Suprapubic skin (tissue), 4 donors: Measurements from ENCODE around the gene HMCN1.

ENCODE experiments used
- EP300 ChIP-seq: sonication (generic); formaldehyde crosslinking; IDR thresholded peaks from one replicate; pipeline ENCODE4 v1.6.1; 2017; ENCODE audit warnings: antibody characterized with exemption
- POLR2A ChIP-seq, 2 donors: fragments of 450-650 bp; IDR thresholded peaks; one replicate each; pipeline ENCODE4 v1.6.1; 2017; ENCODE audit warnings: antibody characterized with exemption in 2 of 2, mild to moderate bottlenecking in 2 of 2, moderate library complexity in 2 of 2
- POLR2AphosphoS5 ChIP-seq, 3 donors: sonication (generic); formaldehyde crosslinking; IDR thresholded peaks; one replicate each; pipeline ENCODE4 v1.6.1; 2017; ENCODE audit warnings: antibody characterized with exemption in 3 of 3
- TF ChIP-seq, protein P1 (sequence below), 2 donors: fragments of 200-600 bp in 1 of 2; fragments of 450-650 bp in 1 of 2; sonication (generic) in 1 of 2; IDR thresholded peaks; one replicate each; pipeline ENCODE4 v1.5.1; 2016 to 2019; ENCODE audit warnings: antibody characterized with exemption in 2 of 2, mild to moderate bottlenecking in 1 of 2, moderate library complexity in 1 of 2

DNA sequence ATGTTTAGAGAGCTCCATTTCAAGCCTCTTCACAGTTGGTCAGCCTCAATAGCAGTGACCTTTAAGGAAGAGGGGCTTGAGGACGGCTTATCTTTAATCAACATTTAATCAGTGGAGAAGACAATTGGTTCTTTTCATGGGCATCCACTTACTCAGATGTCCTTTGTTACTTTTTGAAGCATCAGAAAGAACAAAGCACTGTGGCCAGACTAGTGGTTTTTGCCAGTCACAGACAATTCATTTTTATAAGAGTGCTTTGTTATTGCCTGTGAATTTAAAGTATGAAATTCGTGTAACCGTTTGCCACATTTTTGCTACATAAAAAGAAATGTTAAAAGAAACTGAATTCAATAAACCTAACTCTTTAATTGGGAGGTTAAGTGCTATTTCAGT lies 418.0 kb downstream of the HMCN1 start:
- TF ChIP-seq, protein P1, sequence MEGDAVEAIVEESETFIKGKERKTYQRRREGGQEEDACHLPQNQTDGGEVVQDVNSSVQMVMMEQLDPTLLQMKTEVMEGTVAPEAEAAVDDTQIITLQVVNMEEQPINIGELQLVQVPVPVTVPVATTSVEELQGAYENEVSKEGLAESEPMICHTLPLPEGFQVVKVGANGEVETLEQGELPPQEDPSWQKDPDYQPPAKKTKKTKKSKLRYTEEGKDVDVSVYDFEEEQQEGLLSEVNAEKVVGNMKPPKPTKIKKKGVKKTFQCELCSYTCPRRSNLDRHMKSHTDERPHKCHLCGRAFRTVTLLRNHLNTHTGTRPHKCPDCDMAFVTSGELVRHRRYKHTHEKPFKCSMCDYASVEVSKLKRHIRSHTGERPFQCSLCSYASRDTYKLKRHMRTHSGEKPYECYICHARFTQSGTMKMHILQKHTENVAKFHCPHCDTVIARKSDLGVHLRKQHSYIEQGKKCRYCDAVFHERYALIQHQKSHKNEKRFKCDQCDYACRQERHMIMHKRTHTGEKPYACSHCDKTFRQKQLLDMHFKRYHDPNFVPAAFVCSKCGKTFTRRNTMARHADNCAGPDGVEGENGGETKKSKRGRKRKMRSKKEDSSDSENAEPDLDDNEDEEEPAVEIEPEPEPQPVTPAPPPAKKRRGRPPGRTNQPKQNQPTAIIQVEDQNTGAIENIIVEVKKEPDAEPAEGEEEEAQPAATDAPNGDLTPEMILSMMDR (IDR thresholded peaks at IDR 0.05): no peak
- TF ChIP-seq POLR2A (IDR thresholded peaks at IDR 0.05): no peak
- no peak for TF ChIP-seq POLR2AphosphoS5 (IDR thresholded peaks at IDR 0.05)
- no peak for TF ChIP-seq EP300
